SIG-M5 (cell line): ENCODE data around the gene KAZALD1.
A peak's percentile ranks its signal among the peaks of the same experiment; 100 is the strongest.

Source experiments
- DNase-seq: peaks from one replicate; lab custom pipeline; 2025; lab: John Stamatoyannopoulos, UW

Gene KAZALD1

GRCh38 chr10:101047961-101048892, 13.6 kb upstream of the KAZALD1 start:
- no peak for DNase-seq

- DNase-seq = no peak
These were observed 11.3 kb upstream of the KAZALD1 start for GRCh38 chr10:101050208-101051069.

DNA sequence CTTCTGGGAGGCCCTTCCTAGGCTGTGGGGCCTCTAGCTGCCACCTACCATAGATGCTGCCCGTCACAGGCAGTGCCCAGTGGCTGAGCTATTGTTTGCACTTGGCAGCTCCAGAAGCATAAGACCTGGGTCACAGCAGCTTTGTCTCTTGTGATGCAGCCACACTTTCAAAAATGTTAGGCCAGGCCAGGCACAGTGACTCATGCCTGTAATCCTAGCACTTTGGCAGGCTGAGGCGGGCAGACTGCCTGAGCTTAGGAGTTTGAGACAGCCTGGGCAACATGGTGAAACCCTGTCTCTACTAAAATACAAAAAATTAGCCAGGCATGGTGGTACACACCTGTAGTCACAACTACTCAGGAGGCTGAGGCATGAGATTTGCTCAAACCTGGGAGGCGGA, 9.5 kb upstream of the KAZALD1 start:
- no peak for DNase-seq

DNA sequence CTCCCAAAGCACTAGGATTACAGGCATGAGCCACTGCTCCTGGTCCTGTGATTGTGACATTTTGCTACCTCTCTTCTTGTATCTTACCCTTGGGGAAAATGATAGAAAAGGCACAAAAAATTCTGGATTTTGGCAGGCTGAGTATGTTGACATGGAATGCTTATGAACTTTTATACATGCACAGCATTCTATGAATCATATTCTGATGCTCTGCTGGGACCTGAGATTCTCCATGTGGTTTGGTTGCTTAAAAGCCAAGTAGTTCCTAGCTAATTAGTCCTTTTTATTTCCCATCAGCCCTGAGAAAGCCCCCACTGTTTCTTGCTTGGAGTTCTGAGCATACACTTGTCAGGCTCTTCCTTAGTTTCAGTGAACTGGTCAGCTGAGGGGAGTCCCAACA, 8.3 kb upstream of the KAZALD1 start:
- no peak for DNase-seq

GRCh38 chr10:101054351-101054750, 7.4 kb upstream of the KAZALD1 start:
- DNase-seq = no peak

DNA sequence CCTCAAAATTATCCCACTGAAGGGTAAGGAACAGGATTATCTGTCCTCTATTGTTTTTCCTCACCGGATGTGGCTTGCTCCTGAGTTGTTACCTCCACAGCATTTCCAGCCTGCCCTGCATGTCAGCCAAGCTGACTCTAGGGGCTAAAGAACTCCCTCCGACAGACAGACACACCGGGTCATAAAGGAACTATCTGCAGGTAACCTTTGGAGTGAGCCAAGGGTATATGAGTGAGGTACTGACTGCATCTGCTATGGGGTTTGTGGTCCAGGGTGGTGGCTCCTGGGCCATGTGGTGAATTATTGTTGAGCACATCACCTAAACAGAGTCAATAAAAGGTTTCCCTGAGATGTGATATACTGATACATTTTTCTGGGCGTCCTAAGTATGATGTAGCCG, 6.9 kb upstream of the KAZALD1 start:
- DNase-seq = no peak

GRCh38 chr10:101055411-101055810, 6.4 kb upstream of the KAZALD1 start:
- DNase-seq = no peak

DNA sequence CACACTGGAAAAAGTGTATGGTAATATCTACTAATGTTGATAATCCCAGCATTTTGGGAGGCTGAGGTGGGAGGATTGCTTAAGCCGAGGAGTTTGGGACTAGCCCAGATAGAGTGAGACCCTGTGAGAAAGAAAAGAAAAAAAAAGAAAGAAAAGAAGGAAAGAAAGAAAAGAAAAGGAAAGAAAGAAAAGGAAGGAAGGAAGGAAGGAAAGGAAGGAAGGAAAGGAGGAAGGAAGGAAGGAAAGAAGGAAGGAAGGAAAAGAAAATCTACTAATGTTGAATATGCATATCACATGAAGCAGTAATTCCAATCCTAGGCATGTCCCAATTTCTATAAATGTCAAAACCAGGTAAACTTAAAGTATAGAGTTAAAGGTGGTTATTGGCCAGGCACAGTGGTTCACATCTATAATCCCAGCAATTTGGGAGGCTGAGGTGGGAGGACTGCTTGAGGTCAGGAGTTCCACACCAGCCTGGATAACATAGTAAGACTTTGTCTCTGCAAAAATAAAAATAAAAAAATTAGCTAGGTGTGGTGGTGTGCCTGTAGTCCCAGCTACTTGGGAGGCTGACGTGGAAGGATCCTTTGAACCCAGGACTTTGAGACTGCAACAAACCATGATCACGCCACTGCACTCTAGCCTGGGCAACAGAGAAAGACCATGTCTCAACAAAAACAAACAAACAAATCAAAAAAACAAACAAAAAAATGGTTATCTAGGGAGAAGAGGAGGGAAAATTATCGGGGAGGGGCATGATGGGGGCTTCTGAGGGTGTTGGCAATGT, 5.2 kb upstream of the KAZALD1 start:
- DNase-seq = no peak

- DNase-seq = peak; percentile 78
These were observed 1.5 kb upstream of the KAZALD1 start for GRCh38 chr10:101060036-101060950.

DNA sequence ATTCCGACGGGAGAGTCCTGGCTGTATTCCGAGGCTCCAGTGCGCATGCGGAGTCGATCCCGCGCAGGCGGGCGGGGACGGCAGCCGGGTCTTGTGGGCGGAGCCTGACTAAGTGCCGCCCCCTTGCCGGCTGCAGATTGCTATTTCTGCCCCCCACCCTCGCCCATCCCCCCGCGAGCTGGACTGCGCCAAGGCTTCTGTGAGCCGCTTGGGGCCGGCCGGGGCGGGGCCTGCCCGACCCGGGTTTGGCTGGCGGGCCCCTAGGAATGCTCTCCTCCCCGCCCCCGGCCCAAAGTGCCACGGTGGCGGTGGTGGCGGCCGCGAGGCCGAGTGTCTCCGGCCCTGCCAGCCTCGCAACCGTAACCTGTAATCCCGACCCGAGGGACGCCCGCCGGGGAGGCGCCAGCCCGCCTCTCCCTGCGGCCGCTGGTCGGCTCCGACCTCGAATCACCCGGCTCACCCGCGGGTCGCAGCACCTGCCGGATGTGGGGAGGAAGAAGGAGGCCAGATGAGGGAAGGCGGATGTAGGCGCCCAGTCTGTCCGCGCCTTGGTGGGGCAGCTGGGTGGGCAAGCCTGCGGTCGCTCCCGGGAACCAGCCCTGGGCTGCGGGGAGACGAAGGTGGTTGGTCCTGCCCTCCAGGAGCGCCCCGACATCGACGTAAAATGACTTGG, 702 bp upstream of the KAZALD1 start:
- DNase-seq = no peak

GRCh38 chr10:101062232-101063049, 652 bp downstream of the KAZALD1 start:
- DNase-seq = no peak

- no peak for DNase-seq
These were observed 1.3 kb downstream of the KAZALD1 start for GRCh38 chr10:101063050-101063525.

DNA sequence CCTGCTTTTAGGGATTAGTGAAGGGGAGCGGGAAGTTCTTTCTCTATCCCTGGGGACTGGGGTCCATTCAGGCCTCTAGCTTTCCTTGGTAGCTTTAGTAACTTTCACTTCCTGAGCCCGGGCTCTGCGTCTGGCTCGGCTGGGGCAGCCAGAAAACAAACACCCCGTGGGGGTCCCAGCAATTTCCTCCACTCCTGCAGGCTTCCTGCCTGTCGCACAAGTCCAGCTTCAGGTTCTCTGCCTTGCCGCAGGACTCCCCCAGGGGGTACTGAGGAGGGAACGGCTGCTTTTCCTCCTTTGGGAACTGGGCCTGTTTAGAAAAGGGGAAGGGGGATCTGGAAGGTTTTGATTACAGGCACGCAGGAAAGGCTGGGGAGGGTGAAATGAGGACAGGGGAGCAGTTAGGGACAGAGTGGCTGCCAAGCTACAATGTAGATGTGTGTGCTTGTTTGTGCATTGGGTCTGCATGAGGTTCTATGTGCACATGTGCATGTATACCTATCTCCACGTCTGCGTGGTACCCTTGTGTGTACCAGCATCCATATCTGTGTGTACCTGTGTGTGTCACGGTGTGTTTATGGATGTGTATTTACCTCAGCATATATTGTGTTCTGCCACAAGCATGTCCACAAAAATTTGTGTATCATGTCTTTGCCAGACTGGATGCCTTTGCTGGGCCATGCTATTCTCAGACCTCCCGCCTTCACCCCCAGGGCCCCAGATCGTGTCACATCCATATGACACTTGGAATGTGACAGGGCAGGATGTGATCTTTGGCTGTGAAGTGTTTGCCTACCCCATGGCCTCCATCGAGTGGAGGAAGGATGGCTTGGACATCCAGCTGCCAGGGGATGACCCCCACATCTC, 2.0 kb downstream of the KAZALD1 start:
- DNase-seq = no peak

DNA sequence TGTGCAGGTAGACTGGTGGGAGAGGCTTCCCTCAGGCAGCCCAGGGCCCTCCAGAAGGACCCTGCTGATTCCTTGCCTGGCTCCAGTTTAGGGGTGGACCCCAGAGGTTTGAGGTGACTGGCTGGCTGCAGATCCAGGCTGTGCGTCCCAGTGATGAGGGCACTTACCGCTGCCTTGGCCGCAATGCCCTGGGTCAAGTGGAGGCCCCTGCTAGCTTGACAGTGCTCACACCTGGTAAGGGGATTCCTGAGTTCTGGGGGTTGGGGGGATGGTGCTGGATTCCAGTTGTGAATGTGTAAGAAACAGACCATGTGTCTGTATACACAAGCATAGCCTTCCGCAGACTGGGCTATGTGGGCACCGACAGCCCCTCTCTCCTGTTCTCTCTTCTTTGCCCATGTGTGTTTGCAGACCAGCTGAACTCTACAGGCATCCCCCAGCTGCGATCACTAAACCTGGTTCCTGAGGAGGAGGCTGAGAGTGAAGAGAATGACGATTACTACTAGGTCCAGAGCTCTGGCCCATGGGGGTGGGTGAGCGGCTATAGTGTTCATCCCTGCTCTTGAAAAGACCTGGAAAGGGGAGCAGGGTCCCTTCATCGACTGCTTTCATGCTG, 2.7 kb downstream of the KAZALD1 start:
- no peak for DNase-seq

GRCh38 chr10:101065481-101066145, 3.8 kb downstream of the KAZALD1 start:
- DNase-seq = no peak

GRCh38 chr10:101066146-101066895, 4.5 kb downstream of the KAZALD1 start:
- no peak for DNase-seq

GRCh38 chr10:101066896-101067355, 5.1 kb downstream of the KAZALD1 start:
- DNase-seq = no peak
